Fibroblast of the aortic adventitia (primary cell): ENCODE data around the gene SPATA2L. TPM values are rescaled to one million over a fixed set of nuclear protein-coding genes. Genes with fewer than 3 reads are reported as not detected.

Source experiments
- DNase-seq: peaks from one replicate; pipeline ENCODE4 v3.0.0-alpha.2; 2010; ENCODE audit warnings: low read depth
- H3K4me3 ChIP-seq: 2 replicates; pipeline ENCODE4 v1.5.1; 2011; ENCODE audit warnings: low read depth, mild to moderate bottlenecking, control low read depth, low read length, moderate library complexity
- CTCF ChIP-seq: IDR thresholded peaks from 2 replicates; pipeline ENCODE4 v1.5.1; 2011; ENCODE audit warnings: mild to moderate bottlenecking, low read length, control low read depth, inconsistent platforms; ENCODE audit not compliant: insufficient read depth
- total RNA-seq: library from RNA; depleted of rRNA; stranded (reverse); fragments of >200 nt; gene quantifications from 2 replicates; pipeline ENCODE4 v1.2.3, GENCODE V29; 2012; ENCODE audit warnings: low replicate concordance

The SPATA2L gene
- total RNA-seq, 1 donor, result 10.1 TPM

DNA sequence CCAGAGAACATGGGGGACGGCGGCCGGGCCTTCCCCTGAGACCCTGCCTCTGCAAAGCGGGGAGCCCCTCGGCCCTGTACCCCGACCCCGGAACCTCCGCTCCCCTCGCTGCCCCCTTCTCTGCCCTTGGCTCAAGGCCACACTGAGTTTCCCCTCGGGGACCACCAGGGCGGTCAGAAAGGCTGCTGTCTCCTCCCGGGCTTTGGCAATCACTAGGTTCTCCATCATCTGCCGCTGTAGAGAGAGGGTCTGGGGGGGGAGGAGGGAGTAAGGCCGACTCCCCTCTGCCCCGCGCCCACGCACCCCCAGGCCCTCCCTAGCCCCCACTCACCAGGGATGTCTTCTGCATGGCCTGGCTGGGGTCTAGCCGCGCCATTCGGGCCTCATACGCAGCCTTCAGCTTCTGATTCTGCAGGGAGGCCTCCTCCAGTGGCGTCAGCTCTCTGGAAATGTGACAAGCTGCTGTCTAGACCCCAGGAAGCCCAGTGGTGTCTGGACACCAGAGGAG is 10.8 kb upstream of the SPATA2L start:
- H3K4me3 ChIP-seq, result peak overlapping the region; percentile 58
- no peak for TF ChIP-seq CTCF
- no peak for DNase-seq

GRCh38 chr16:89711601-89712273 is 10.2 kb upstream of the SPATA2L start:
- DNase-seq, result peak; percentile 37
- peak overlapping the region; percentile 58 for H3K4me3 ChIP-seq
- no peak for TF ChIP-seq CTCF

DNA sequence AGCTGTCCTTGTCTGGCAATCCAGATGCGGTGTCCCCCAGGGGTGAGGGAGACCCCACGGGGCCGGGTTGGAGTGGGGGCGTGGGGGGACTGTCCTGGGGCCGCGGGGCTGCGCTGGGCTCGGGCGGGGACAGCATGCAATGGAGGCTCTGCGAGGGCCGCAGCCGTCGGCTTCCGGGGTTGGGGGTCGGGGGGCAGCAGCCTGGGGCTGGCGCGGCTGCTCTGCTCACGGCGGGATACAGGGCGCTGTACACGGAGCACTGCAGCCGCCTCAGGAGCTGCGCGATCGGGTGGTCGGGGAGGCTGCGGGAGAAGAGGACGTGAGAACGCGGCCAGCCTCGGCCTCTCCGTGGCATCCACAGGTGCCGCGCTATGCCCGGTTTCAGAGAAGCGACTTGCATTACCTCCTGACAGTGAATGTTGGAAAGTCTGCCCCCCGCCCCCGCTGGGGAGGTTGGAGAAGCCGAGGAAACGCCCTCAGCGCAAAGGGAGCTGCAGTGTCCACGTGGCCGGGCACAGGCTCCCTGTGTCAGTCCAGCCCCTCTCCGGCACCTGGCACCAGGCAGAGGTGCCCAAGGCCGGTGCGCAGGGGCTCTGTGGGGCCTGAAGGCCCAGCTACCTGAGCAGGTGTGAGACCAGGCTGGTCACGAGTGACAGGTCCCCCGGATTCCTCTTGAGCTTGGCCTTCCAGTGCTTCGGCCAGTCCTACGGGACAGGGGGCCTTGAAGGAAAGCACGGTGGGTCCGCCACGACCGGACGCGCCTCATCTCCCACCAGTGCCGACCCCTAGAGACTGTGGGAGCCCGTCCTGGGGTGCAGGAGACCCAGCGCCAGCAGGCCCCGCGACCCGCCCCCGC is 9.4 kb upstream of the SPATA2L start:
- H3K4me3 ChIP-seq, result no peak overlapping the region
- no peak for TF ChIP-seq CTCF
- no peak for DNase-seq

GRCh38 chr16:89709716-89710432 is 8.4 kb upstream of the SPATA2L start:
- no peak overlapping the region for H3K4me3 ChIP-seq
- DNase-seq, result no peak
- TF ChIP-seq CTCF, result no peak

DNA sequence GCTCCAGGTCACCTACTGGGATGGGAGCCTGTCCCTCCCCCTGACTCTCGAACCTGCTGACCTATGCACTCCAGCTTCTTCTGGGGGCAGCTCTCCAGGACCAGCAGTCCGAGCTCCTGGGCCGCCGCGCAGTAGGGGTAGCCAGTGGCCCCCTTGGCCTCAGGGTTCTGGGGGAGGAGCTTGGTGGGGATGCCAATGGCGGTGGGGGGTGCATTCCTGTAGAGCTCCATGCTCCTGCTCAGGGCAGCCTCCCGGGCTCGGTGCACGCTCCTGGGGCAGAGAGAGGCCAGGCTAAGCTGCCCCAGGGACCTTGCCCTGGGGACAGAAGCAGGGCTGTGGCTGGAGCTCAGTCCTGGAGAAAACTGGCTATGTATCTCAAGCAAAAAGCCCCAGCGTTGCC is 7.7 kb upstream of the SPATA2L start:
- no peak overlapping the region for H3K4me3 ChIP-seq
- no peak for DNase-seq
- no peak for TF ChIP-seq CTCF

- DNase-seq, result no peak
- H3K4me3 ChIP-seq, result no peak overlapping the region
- no peak for TF ChIP-seq CTCF
Observed at GRCh38 chr16:89708481-89708931, 7.0 kb upstream of the SPATA2L start.
